Measurements from ENCODE around the gene OAF. TPM values are rescaled to one million over a fixed set of nuclear protein-coding genes. Genes with fewer than 3 reads are reported as not detected.

Gene OAF
- total RNA-seq, 4 donors from 2014 or later = 25.6 to 39.4 (median 32.5) TPM

GRCh38 chr11:120207512-120207911, 3.3 kb upstream of the OAF start:
- no peak for TF ChIP-seq CTCF (IDR thresholded peaks at IDR 0.05; ENCODE audit: low read depth)

- no peak for TF ChIP-seq CTCF (IDR thresholded peaks at IDR 0.05; ENCODE audit: low read depth)
These were observed 2.8 kb upstream of the OAF start for GRCh38 chr11:120208001-120208441.

- no peak for TF ChIP-seq CTCF (IDR thresholded peaks at IDR 0.05; ENCODE audit: low read depth)
These were observed 2.1 kb upstream of the OAF start for GRCh38 chr11:120208777-120209176.

GRCh38 chr11:120209746-120210625, 846 bp upstream of the OAF start:
- no peak for TF ChIP-seq CTCF (IDR thresholded peaks at IDR 0.05; ENCODE audit: low read depth)

- TF ChIP-seq CTCF (IDR thresholded peaks at IDR 0.05; ENCODE audit: low read depth) = no peak
These were observed 858 bp downstream of the OAF start for GRCh38 chr11:120211522-120212258.

- no peak for TF ChIP-seq CTCF (IDR thresholded peaks at IDR 0.05; ENCODE audit: low read depth)
These were observed 1.5 kb downstream of the OAF start for GRCh38 chr11:120212259-120212878.

GRCh38 chr11:120212926-120213325, 2.1 kb downstream of the OAF start:
- no peak for TF ChIP-seq CTCF (IDR thresholded peaks at IDR 0.05; ENCODE audit: low read depth)

All from subcutaneous adipose tissue (tissue), 4 donors.